Liver (tissue), 9 donors: Measurements from ENCODE around the gene RNF220. TPM values are rescaled to one million over a fixed set of nuclear protein-coding genes. Genes with fewer than 3 reads are reported as not detected.

Experiments used
- DNase-seq: peaks from one replicate; pipeline ENCODE4 v3.0.0-alpha.2; 2017; ENCODE audit warnings: low spot score
- H3K27ac ChIP-seq, 2 donors: one replicate each; pipeline ENCODE4 v1.7.0; 2013; ENCODE audit warnings: inconsistent platforms in 2 of 2, low read length in 2 of 2, control low read depth in 1 of 2, low read depth in 1 of 2, mild to moderate bottlenecking in 1 of 2
- H3K27me3 ChIP-seq, 4 donors: one replicate each; pipeline versions ENCODE4 v1.6.1 to v1.7.0; 2013; ENCODE audit warnings: low read length in 3 of 4, inconsistent platforms in 1 of 4, mild to moderate bottlenecking in 1 of 4, moderate library complexity in 1 of 4; ENCODE audit not compliant: control insufficient read depth in 4 of 4, insufficient read depth in 4 of 4
- H3K36me3 ChIP-seq, 4 donors: one replicate each; pipeline versions ENCODE4 v1.6.1 to v1.7.0; 2013; ENCODE audit warnings: low read length in 3 of 4, mild to moderate bottlenecking in 3 of 4, low read depth in 1 of 4, moderate library complexity in 1 of 4; ENCODE audit not compliant: control insufficient read depth in 4 of 4, insufficient read depth in 3 of 4
- H3K4me1 ChIP-seq, 4 donors: one replicate each; pipeline versions ENCODE4 v1.6.1 to v1.7.0; 2013; ENCODE audit warnings: low read length in 3 of 4, mild to moderate bottlenecking in 3 of 4, moderate library complexity in 1 of 4; ENCODE audit not compliant: control insufficient read depth in 4 of 4, insufficient read depth in 4 of 4
- H3K4me3 ChIP-seq, 3 donors: one replicate each; pipeline versions ENCODE4 v1.6.1 to v1.7.0; 2013; ENCODE audit warnings: low read length in 3 of 3, control low read depth in 1 of 3, low read depth in 1 of 3, mild to moderate bottlenecking in 1 of 3
- H3K9ac ChIP-seq, 2 donors: one replicate each; pipeline ENCODE4 v1.7.0; 2013; ENCODE audit warnings: low read length in 2 of 2, mild to moderate bottlenecking in 2 of 2, moderate library complexity in 2 of 2, control low read depth in 1 of 2, low read depth in 1 of 2
- H3K9me3 ChIP-seq, 4 donors: one replicate each; pipeline versions ENCODE4 v1.6.1 to v1.7.0; 2013; ENCODE audit warnings: low read length in 3 of 4; ENCODE audit not compliant: control insufficient read depth in 4 of 4
- CTCF ChIP-seq: fragments of 150-350 bp; IDR thresholded peaks from 2 replicates; pipeline ENCODE4 v1.5.1; 2017; ENCODE audit warnings: improper control_type of control experiment, low read depth, low read length; ENCODE audit not compliant: missing input control
- FOXA1 ChIP-seq: IDR thresholded peaks from 2 replicates; pipeline ENCODE4 v1.6.1; 2016; ENCODE audit warnings: antibody characterized with exemption
- FOXA2 ChIP-seq: IDR thresholded peaks from 2 replicates; pipeline ENCODE4 v1.6.1; 2016; ENCODE audit warnings: antibody characterized with exemption
- GABPA ChIP-seq, 2 donors: IDR thresholded peaks in 1 of 2; conservative IDR thresholded peaks in 1 of 2; 2 replicates each; pipeline ENCODE4 v1.6.1; 2016; ENCODE audit warnings: antibody characterized with exemption in 2 of 2, mild to moderate bottlenecking in 1 of 2, moderate library complexity in 1 of 2
- HNF4A ChIP-seq, 2 donors: conservative IDR thresholded peaks; 2 replicates each; pipeline ENCODE4 v1.6.1; 2016; ENCODE audit warnings: antibody characterized with exemption in 2 of 2, mild to moderate bottlenecking in 2 of 2
- HNF4G ChIP-seq: IDR thresholded peaks from 2 replicates; pipeline ENCODE4 v1.6.1; 2016; ENCODE audit warnings: antibody characterized with exemption
- JUND ChIP-seq, 2 donors: IDR thresholded peaks; 2 replicates each; pipeline ENCODE4 v1.6.1; 2016; ENCODE audit warnings: antibody characterized with exemption in 2 of 2
- NR2F2 ChIP-seq: IDR thresholded peaks from 2 replicates; pipeline ENCODE4 v1.6.1; 2016; ENCODE audit warnings: antibody characterized with exemption
- REST ChIP-seq: IDR thresholded peaks from 2 replicates; pipeline ENCODE4 v1.6.1; 2016; ENCODE audit warnings: antibody characterized with exemption, mild to moderate bottlenecking
- RXRA ChIP-seq, 2 donors: IDR thresholded peaks; 2 replicates each; pipeline ENCODE4 v1.6.1; 2017 to 2018; ENCODE audit warnings: antibody characterized with exemption in 2 of 2, mild to moderate bottlenecking in 1 of 2
- SP1 ChIP-seq: IDR thresholded peaks from 2 replicates; pipeline ENCODE4 v1.6.1; 2018; ENCODE audit warnings: antibody characterized with exemption, mild to moderate bottlenecking
- TAF1 ChIP-seq: conservative IDR thresholded peaks from 2 replicates; pipeline ENCODE4 v1.6.1; 2016; ENCODE audit warnings: antibody characterized with exemption, mild to moderate bottlenecking
- YY1 ChIP-seq: IDR thresholded peaks from 2 replicates; pipeline ENCODE4 v1.6.1; 2016; ENCODE audit warnings: antibody characterized with exemption, mild to moderate bottlenecking
- WGBS: extraction: QIAGEN DNeasy Blood & Tissue Kit; methylation state at CpG from one replicate; pipeline ENCODE4 v1.1.7; 2013; 5-methylcytosine and 5-hydroxymethylcytosine counted together
- polyA plus RNA-seq, 2 donors: library from polyadenylated mRNA; stranded (reverse) in 1 of 2; unstranded in 1 of 2; fragments of 200-250 nt in 1 of 2; fragments of >200 nt in 1 of 2; fragmentation: Nextera tagmentation in 1 of 2; extraction: Ambion mirVana in 1 of 2; gene quantifications; one replicate each; pipeline versions ENCODE4 v1.2.1 to v1.2.3, GENCODE V29; 2013 to 2015
- total RNA-seq, 2 donors: library from RNA; depleted of rRNA; stranded (reverse); fragments of >200 nt; gene quantifications; one replicate each; pipeline ENCODE4 v1.2.3, GENCODE V29; 2014
- donor health status: healthy.
- donor health status: healthy.
- donor health status: healthy.
- donor health status: healthy.
- donor health status: healthy.

The RNF220 gene
- total and polyA plus RNA-seq, 4 donors: 18.2 to 35.8 (median 26.1) TPM

- TF ChIP-seq HNF4A (conservative IDR thresholded peaks at IDR 0.05) (no peak), TAF1 (no peak), FOXA2 (no peak), YY1 (no peak), REST (no peak)
Measured at GRCh38 chr1:44602634-44603628, 197.9 kb downstream of the RNF220 start (continued).

GRCh38 chr1:44603718-44604117, 198.7 kb downstream of the RNF220 start:
- Histone ChIP-seq H3K27ac (no peak overlapping the region), H3K4me1 (no peaks in the 10 kb centered on the region), H3K36me3 (no peaks in the 10 kb centered on the region), H3K9ac (no peak overlapping the region), H3K9me3 (no peaks in the 10 kb centered on the region), H3K27me3 (peaks cover 0 to 3% (median 0%) of the 10 kb centered on the region in 4 donors), H3K4me3 (no peak overlapping the region)
- DNase-seq: no peak
- TF ChIP-seq FOXA2 (no peak), TAF1 (no peak), GABPA (IDR thresholded peaks at IDR 0.05 in 1 of 2, conservative IDR thresholded peaks at IDR 0.05 in 1 of 2) (no peak), HNF4G (no peak), YY1 (no peak), RXRA (IDR thresholded peaks at IDR 0.05) (no peak), NR2F2 (no peak)
- 74% methylated on average over 4 of the region's 4 CpGs for WGBS

GRCh38 chr1:44604157-44604955, 199.3 kb downstream of the RNF220 start:
- Histone ChIP-seq H3K4me1 (no peaks in the 10 kb centered on the region), H3K9ac (no peak overlapping the region), H3K4me3 (no peak overlapping the region), H3K36me3 (no peaks in the 10 kb centered on the region), H3K27me3 (peaks cover 0 to 3% (median 0%) of the 10 kb centered on the region in 4 donors), H3K27ac (no peak overlapping the region), H3K9me3 (no peaks in the 10 kb centered on the region)
- WGBS: 90% methylated on average over 3 of the region's 3 CpGs
- TF ChIP-seq RXRA (IDR thresholded peaks at IDR 0.05): no peak
- no peak for TF ChIP-seq FOXA1
- TF ChIP-seq CTCF: no peak
- TF ChIP-seq FOXA2: no peak
- no peak for TF ChIP-seq NR2F2
- TF ChIP-seq JUND (IDR thresholded peaks at IDR 0.05): no peak
- TF ChIP-seq HNF4A (conservative IDR thresholded peaks at IDR 0.05): no peak
- TF ChIP-seq REST: no peak
- TF ChIP-seq SP1: no peak
- DNase-seq: no peak
